HEK293 (cell line): ENCODE results near the gene TOMM34.

Experiments used
- FEZF1 ChIP-seq: fragments of 450-650 bp; formaldehyde crosslinking; IDR thresholded peaks from 2 replicates; pipeline ENCODE4 v1.5.1; 2016; ENCODE audit warnings: missing biosample characterization, missing genetic modification characterization
- KLF1 ChIP-seq: fragments of 450-650 bp; formaldehyde crosslinking; IDR thresholded peaks from 2 replicates; pipeline ENCODE4 v1.5.1; 2016; ENCODE audit warnings: missing biosample characterization, missing genetic modification characterization
- KLF10 ChIP-seq: fragments of 450-650 bp; IDR thresholded peaks from 2 replicates; pipeline ENCODE4 v1.5.1; 2018; ENCODE audit warnings: missing biosample characterization, mild to moderate bottlenecking, missing genetic modification characterization
- RBAK ChIP-seq: fragments of 450-650 bp; formaldehyde crosslinking; IDR thresholded peaks from 2 replicates; pipeline ENCODE4 v1.5.1; 2016; ENCODE audit warnings: missing biosample characterization, missing genetic modification characterization
- SCRT2 ChIP-seq: fragments of 450-650 bp; formaldehyde crosslinking; IDR thresholded peaks from 2 replicates; pipeline ENCODE4 v1.5.1; 2016; ENCODE audit warnings: missing biosample characterization, missing genetic modification characterization
- SP2 ChIP-seq: fragments of 450-650 bp; formaldehyde crosslinking; IDR thresholded peaks from 2 replicates; pipeline ENCODE4 v1.5.1; 2016; ENCODE audit warnings: missing biosample characterization, missing genetic modification characterization
- ZBTB48 ChIP-seq: fragments of 450-650 bp; formaldehyde crosslinking; IDR thresholded peaks from 2 replicates; pipeline ENCODE4 v1.5.1; 2016; ENCODE audit warnings: missing biosample characterization, missing genetic modification characterization
- ZEB2 ChIP-seq: fragments of 450-650 bp; formaldehyde crosslinking; IDR thresholded peaks from 2 replicates; pipeline ENCODE4 v1.5.1; 2016; ENCODE audit warnings: missing biosample characterization, missing genetic modification characterization
- ZFP37 ChIP-seq: fragments of 450-650 bp; formaldehyde crosslinking; IDR thresholded peaks from 2 replicates; pipeline ENCODE4 v1.5.1; 2016; ENCODE audit warnings: missing biosample characterization, missing genetic modification characterization
- ZFP41 ChIP-seq: fragments of 450-650 bp; formaldehyde crosslinking; IDR thresholded peaks from 2 replicates; pipeline ENCODE4 v1.5.1; 2016; ENCODE audit warnings: missing biosample characterization, missing genetic modification characterization, borderline replicate concordance
- ZNF121 ChIP-seq: fragments of 450-650 bp; formaldehyde crosslinking; IDR thresholded peaks from 2 replicates; pipeline ENCODE4 v1.5.1; 2016; ENCODE audit warnings: missing biosample characterization, missing genetic modification characterization
- ZNF138 ChIP-seq: fragments of 450-650 bp; formaldehyde crosslinking; IDR thresholded peaks from 2 replicates; pipeline ENCODE4 v1.5.1; 2016; ENCODE audit warnings: missing biosample characterization, missing genetic modification characterization, borderline replicate concordance
- ZNF157 ChIP-seq: fragments of 450-650 bp; formaldehyde crosslinking; IDR thresholded peaks from 2 replicates; pipeline ENCODE4 v1.5.1; 2016; ENCODE audit warnings: missing biosample characterization, missing genetic modification characterization
- ZNF184 ChIP-seq: fragments of 450-650 bp; IDR thresholded peaks from 2 replicates; pipeline ENCODE4 v1.5.1; 2018; ENCODE audit warnings: missing biosample characterization, mild to moderate bottlenecking, missing genetic modification characterization
- ZNF335 ChIP-seq: fragments of 450-650 bp; formaldehyde crosslinking; conservative IDR thresholded peaks from 2 replicates; pipeline ENCODE4 v1.5.1; 2016; ENCODE audit warnings: missing biosample characterization, missing genetic modification characterization
- ZNF341 ChIP-seq: fragments of 450-650 bp; formaldehyde crosslinking; IDR thresholded peaks from 2 replicates; pipeline ENCODE4; 2016; ENCODE audit warnings: low read depth, missing biosample characterization, missing genetic modification characterization
- ZNF76 ChIP-seq: fragments of 450-650 bp; formaldehyde crosslinking; IDR thresholded peaks from 2 replicates; pipeline ENCODE4; 2016; ENCODE audit warnings: low read depth, missing biosample characterization, missing genetic modification characterization, borderline replicate concordance
- TF ChIP-seq, protein P1 (sequence below): fragments of 450-650 bp; formaldehyde crosslinking; IDR thresholded peaks from 2 replicates; pipeline ENCODE4 v1.5.1; 2016; ENCODE audit warnings: missing biosample characterization, missing genetic modification characterization
- TF ChIP-seq, protein P2 (sequence below): IDR thresholded peaks from 2 replicates; pipeline ENCODE4 v1.6.1; 2011; ENCODE audit warnings: mild to moderate bottlenecking, low read depth, low read length, borderline replicate concordance
- TF ChIP-seq, protein P3 (sequence below): fragments of 450-650 bp; formaldehyde crosslinking; IDR thresholded peaks from 2 replicates; pipeline ENCODE4 v1.5.1; 2017; ENCODE audit warnings: missing biosample characterization, mild to moderate bottlenecking, missing genetic modification characterization, moderate library complexity
- TF ChIP-seq, protein P4 (sequence below): fragments of 450-650 bp; formaldehyde crosslinking; IDR thresholded peaks from 2 replicates; pipeline ENCODE4 v1.5.1; 2016; ENCODE audit warnings: missing biosample characterization, missing genetic modification characterization, borderline replicate concordance
- TF ChIP-seq, protein P5 (sequence below): fragments of 450-650 bp; formaldehyde crosslinking; IDR thresholded peaks from 2 replicates; pipeline ENCODE4 v1.5.1; 2017; ENCODE audit warnings: missing biosample characterization, missing genetic modification characterization
- TF ChIP-seq, protein P6 (sequence below): fragments of 450-650 bp; formaldehyde crosslinking; IDR thresholded peaks from 2 replicates; pipeline ENCODE4 v1.5.1; 2017; ENCODE audit warnings: missing biosample characterization, missing genetic modification characterization

TOMM34 gene

DNA sequence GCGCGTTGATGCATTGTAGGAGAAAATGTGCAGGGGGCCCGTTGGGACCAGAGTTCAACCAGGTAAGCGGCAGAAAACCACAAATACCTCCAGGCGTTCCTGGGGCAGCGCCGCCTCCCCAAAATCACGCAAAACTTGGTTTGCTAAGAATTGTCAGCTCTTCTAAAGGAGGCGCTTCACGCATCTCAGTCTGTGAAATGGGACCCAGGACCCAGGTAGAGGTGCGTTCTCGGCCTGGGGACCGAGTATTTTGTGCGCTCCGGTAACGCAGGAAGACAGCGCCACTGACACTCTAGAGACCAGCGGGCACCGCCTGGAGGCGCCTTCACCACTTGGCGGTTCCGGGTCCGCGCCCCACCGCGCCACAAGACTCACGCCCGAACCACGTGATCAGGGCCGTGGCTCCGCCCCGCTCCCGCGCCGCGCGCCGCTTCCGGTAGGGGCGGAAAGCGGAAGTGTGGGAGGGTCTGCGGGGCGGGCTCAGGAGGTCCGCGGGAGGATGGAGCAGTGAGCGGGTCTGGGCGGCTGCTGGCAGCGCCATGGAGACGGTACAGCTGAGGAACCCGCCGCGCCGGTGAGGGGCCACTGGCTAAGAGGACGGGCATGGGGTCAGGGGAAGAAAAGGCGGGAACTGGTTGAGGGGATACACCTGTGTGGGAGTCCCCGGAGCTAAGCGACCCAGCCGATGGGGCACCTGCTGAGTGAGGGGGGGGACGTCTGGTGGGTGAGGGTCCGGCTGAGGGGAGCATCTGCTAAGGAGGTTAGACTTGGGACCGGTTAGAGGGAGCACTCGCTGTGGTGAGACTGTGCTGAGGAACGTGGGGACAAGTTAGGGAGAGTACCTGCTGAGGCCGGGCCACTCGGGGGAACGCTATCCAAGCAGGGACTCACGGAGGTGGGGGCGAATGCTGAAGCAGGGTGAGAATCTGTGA is 6.1 kb upstream of the TOMM34 start, which contains the start of gene STK4 (continued):
- TF ChIP-seq ZNF76 (tag by site-specific recombination), result peak; percentile 54; the same call in 1 of the 2 replicates
- TF ChIP-seq FEZF1 (tag by site-specific recombination), result no peak
- no peak for TF ChIP-seq RBAK
- peak; percentile 98 for TF ChIP-seq ZNF341 (tag by site-specific recombination)
- peak; percentile 76; the same call in 1 of the 2 replicates for TF ChIP-seq ZFP37 (tag by site-specific recombination)
- TF ChIP-seq, protein P1, sequence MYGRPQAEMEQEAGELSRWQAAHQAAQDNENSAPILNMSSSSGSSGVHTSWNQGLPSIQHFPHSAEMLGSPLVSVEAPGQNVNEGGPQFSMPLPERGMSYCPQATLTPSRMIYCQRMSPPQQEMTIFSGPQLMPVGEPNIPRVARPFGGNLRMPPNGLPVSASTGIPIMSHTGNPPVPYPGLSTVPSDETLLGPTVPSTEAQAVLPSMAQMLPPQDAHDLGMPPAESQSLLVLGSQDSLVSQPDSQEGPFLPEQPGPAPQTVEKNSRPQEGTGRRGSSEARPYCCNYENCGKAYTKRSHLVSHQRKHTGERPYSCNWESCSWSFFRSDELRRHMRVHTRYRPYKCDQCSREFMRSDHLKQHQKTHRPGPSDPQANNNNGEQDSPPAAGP (tag by site-specific recombination), result peak; percentile 62; the same call in 1 of the 2 replicates
- peak; percentile 93 for TF ChIP-seq ZEB2 (tag by site-specific recombination)
- TF ChIP-seq ZNF138, result peak; percentile 53; the same call in 1 of the 2 replicates
- TF ChIP-seq KLF10 (tag by site-specific recombination), result 0 out of 2 replicates have a peak, but pooled peaks have one; percentile 18
- TF ChIP-seq, protein P2, sequence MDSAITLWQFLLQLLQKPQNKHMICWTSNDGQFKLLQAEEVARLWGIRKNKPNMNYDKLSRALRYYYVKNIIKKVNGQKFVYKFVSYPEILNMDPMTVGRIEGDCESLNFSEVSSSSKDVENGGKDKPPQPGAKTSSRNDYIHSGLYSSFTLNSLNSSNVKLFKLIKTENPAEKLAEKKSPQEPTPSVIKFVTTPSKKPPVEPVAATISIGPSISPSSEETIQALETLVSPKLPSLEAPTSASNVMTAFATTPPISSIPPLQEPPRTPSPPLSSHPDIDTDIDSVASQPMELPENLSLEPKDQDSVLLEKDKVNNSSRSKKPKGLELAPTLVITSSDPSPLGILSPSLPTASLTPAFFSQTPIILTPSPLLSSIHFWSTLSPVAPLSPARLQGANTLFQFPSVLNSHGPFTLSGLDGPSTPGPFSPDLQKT, result peak; percentile 74; the same call in 1 of the 2 replicates
- no peak for TF ChIP-seq ZFP41 (tag by site-specific recombination)
- no peak for TF ChIP-seq ZNF121 (tag by site-specific recombination)
- TF ChIP-seq ZNF184 (tag by site-specific recombination), result 0 out of 2 replicates have a peak, but pooled peaks have one; percentile 25
- peak; percentile 57; the same call in 1 of the 2 replicates for TF ChIP-seq SCRT2 (tag by site-specific recombination)
- TF ChIP-seq SP2, result peak; percentile 97
- TF ChIP-seq, protein P3, sequence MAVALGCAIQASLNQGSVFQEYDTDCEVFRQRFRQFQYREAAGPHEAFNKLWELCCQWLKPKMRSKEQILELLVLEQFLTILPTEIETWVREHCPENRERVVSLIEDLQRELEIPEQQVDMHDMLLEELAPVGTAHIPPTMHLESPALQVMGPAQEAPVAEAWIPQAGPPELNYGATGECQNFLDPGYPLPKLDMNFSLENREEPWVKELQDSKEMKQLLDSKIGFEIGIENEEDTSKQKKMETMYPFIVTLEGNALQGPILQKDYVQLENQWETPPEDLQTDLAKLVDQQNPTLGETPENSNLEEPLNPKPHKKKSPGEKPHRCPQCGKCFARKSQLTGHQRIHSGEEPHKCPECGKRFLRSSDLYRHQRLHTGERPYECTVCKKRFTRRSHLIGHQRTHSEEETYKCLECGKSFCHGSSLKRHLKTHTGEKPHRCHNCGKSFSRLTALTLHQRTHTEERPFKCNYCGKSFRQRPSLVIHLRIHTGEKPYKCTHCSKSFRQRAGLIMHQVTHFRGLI (tag by site-specific recombination), result peak; percentile 93
- TF ChIP-seq ZBTB48, result peak; percentile 78
- TF ChIP-seq, protein P4, sequence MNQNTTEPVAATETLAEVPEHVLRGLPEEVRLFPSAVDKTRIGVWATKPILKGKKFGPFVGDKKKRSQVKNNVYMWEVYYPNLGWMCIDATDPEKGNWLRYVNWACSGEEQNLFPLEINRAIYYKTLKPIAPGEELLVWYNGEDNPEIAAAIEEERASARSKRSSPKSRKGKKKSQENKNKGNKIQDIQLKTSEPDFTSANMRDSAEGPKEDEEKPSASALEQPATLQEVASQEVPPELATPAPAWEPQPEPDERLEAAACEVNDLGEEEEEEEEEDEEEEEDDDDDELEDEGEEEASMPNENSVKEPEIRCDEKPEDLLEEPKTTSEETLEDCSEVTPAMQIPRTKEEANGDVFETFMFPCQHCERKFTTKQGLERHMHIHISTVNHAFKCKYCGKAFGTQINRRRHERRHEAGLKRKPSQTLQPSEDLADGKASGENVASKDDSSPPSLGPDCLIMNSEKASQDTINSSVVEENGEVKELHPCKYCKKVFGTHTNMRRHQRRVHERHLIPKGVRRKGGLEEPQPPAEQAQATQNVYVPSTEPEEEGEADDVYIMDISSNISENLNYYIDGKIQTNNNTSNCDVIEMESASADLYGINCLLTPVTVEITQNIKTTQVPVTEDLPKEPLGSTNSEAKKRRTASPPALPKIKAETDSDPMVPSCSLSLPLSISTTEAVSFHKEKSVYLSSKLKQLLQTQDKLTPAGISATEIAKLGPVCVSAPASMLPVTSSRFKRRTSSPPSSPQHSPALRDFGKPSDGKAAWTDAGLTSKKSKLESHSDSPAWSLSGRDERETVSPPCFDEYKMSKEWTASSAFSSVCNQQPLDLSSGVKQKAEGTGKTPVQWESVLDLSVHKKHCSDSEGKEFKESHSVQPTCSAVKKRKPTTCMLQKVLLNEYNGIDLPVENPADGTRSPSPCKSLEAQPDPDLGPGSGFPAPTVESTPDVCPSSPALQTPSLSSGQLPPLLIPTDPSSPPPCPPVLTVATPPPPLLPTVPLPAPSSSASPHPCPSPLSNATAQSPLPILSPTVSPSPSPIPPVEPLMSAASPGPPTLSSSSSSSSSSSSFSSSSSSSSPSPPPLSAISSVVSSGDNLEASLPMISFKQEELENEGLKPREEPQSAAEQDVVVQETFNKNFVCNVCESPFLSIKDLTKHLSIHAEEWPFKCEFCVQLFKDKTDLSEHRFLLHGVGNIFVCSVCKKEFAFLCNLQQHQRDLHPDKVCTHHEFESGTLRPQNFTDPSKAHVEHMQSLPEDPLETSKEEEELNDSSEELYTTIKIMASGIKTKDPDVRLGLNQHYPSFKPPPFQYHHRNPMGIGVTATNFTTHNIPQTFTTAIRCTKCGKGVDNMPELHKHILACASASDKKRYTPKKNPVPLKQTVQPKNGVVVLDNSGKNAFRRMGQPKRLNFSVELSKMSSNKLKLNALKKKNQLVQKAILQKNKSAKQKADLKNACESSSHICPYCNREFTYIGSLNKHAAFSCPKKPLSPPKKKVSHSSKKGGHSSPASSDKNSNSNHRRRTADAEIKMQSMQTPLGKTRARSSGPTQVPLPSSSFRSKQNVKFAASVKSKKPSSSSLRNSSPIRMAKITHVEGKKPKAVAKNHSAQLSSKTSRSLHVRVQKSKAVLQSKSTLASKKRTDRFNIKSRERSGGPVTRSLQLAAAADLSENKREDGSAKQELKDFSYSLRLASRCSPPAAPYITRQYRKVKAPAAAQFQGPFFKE (tag by site-specific recombination), result no peak
- TF ChIP-seq KLF1 (tag by site-specific recombination), result peak; percentile 79
- TF ChIP-seq, protein P5, sequence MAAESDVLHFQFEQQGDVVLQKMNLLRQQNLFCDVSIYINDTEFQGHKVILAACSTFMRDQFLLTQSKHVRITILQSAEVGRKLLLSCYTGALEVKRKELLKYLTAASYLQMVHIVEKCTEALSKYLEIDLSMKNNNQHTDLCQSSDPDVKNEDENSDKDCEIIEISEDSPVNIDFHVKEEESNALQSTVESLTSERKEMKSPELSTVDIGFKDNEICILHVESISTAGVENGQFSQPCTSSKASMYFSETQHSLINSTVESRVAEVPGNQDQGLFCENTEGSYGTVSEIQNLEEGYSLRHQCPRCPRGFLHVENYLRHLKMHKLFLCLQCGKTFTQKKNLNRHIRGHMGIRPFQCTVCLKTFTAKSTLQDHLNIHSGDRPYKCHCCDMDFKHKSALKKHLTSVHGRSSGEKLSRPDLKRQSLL (tag by site-specific recombination), result peak; percentile 39; the same call in 1 of the 2 replicates
- TF ChIP-seq, protein P6, sequence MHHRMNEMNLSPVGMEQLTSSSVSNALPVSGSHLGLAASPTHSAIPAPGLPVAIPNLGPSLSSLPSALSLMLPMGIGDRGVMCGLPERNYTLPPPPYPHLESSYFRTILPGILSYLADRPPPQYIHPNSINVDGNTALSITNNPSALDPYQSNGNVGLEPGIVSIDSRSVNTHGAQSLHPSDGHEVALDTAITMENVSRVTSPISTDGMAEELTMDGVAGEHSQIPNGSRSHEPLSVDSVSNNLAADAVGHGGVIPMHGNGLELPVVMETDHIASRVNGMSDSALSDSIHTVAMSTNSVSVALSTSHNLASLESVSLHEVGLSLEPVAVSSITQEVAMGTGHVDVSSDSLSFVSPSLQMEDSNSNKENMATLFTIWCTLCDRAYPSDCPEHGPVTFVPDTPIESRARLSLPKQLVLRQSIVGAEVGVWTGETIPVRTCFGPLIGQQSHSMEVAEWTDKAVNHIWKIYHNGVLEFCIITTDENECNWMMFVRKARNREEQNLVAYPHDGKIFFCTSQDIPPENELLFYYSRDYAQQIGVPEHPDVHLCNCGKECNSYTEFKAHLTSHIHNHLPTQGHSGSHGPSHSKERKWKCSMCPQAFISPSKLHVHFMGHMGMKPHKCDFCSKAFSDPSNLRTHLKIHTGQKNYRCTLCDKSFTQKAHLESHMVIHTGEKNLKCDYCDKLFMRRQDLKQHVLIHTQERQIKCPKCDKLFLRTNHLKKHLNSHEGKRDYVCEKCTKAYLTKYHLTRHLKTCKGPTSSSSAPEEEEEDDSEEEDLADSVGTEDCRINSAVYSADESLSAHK, result peak; percentile 4; the same call in 1 of the 2 replicates
- peak; percentile 88 for TF ChIP-seq ZNF335
- TF ChIP-seq ZNF157, result no peak
